Glutamatergic neuron (in vitro differentiated cells): ENCODE data around the gene SPO11. TPM values are rescaled to one million over a fixed set of nuclear protein-coding genes. Genes with fewer than 3 reads are reported as not detected.

Experiments used
- DNase-seq: peaks from one replicate; pipeline ENCODE4 v3.0.0; 2022
- H3K27ac Mint-ChIP-seq: one replicate; pipeline ENCODE4 v1.8.0; 2020; ENCODE audit warnings: mild to moderate bottlenecking, mixed read lengths, inconsistent platforms; ENCODE audit not compliant: unreplicated experiment
- H3K27me3 Mint-ChIP-seq: one replicate; pipeline ENCODE4 v1.8.0; 2020; ENCODE audit warnings: mild to moderate bottlenecking, moderate library complexity, mixed read lengths, inconsistent platforms; ENCODE audit not compliant: unreplicated experiment
- H3K36me3 Mint-ChIP-seq: one replicate; pipeline ENCODE4 v1.8.0; 2020; ENCODE audit warnings: mild to moderate bottlenecking, mixed read lengths, inconsistent platforms; ENCODE audit not compliant: unreplicated experiment
- H3K4me1 Mint-ChIP-seq: one replicate; pipeline ENCODE4 v1.8.0; 2020; ENCODE audit warnings: mild to moderate bottlenecking, low read depth, mixed read lengths, inconsistent platforms; ENCODE audit not compliant: unreplicated experiment
- H3K4me3 Mint-ChIP-seq: one replicate; pipeline ENCODE4 v1.8.0; 2020; ENCODE audit warnings: mild to moderate bottlenecking, mixed read lengths, inconsistent platforms; ENCODE audit not compliant: unreplicated experiment
- H3K9me3 Mint-ChIP-seq: one replicate; pipeline ENCODE4 v1.8.0; 2020; ENCODE audit warnings: mild to moderate bottlenecking, moderate library complexity, mixed read lengths, inconsistent platforms; ENCODE audit not compliant: unreplicated experiment
- long read RNA-seq: library from polyadenylated mRNA; unstranded; transcript quantifications from one replicate; pipeline ENCODE4 v2.0.0, GENCODE V29; 2020; ENCODE audit not compliant: unreplicated experiment
- total RNA-seq: library from RNA; stranded (reverse); fragmentation: NEBNext Ultra II Directional; extraction: Animal tissue kit (Norgen Biotek cat#: 25700); gene quantifications from one replicate; pipeline ENCODE4 v1.2.1, GENCODE V29; 2021; ENCODE audit not compliant: unreplicated experiment
- TF ChIP-seq, protein P1 (sequence below): fragments of 200-600 bp; sonication (generic); IDR thresholded peaks from one replicate; pipeline ENCODE4 v1.5.0; 2021; ENCODE audit not compliant: partially characterized antibody, unreplicated experiment

Gene SPO11, protein sequence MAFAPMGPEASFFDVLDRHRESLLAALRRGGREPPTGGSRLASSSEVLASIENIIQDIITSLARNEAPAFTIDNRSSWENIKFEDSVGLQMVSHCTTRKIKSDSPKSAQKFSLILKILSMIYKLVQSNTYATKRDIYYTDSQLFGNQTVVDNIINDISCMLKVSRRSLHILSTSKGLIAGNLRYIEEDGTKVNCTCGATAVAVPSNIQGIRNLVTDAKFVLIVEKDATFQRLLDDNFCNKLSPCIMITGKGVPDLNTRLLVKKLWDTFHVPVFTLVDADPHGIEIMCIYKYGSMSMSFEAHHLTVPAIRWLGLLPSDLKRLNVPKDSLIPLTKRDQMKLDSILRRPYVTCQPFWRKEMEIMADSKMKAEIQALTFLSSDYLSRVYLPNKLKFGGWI
- not detected for total RNA-seq
- long read RNA-seq = 0 reads

DNA sequence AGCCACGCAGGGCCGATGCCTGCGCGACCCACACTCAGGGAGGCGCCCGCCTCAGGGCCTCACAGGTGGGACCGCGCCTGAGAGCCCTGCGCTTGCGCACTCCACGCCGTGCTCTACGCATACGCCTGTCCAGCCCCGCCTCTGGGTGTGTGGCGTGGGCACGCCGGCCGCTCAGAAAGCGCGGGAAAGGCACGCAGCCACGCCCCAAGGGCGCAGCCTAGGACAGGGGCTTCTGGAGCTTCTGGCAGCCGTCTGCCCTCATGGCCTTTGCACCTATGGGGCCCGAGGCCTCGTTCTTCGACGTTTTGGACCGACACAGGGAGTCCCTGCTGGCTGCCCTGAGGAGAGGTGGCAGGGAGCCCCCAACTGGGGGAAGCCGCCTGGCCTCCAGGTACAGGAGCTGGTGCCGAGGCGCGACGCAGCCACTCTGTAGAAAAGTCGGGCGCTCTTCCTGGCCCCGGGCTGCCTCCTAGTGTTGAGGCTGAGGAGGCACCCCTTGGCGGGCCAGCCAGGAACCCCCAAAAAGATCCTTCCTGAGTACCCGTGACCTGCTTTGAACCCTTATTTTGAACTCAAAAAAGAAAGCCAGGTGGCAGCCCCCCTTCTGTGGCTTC is at the start of gene SPO11:
Gene SPO11, plus strand, starts transcription at position 196 of the 614 bp plus-strand sequence. Its CDS starts 65 bp downstream, at position 261.
- Mint-ChIP-seq H3K27me3 (no peaks in the 10 kb centered on the region), H3K36me3 (no peaks in the 10 kb centered on the region), H3K9me3 (no peaks in the 10 kb centered on the region), H3K27ac (no peak within 1 kb of the TSS), H3K4me1 (peaks cover 7% of the 10 kb centered on the region), H3K4me3 (no peak within 1 kb of the TSS)
- DNase-seq = no peak
- TF ChIP-seq, protein P1, sequence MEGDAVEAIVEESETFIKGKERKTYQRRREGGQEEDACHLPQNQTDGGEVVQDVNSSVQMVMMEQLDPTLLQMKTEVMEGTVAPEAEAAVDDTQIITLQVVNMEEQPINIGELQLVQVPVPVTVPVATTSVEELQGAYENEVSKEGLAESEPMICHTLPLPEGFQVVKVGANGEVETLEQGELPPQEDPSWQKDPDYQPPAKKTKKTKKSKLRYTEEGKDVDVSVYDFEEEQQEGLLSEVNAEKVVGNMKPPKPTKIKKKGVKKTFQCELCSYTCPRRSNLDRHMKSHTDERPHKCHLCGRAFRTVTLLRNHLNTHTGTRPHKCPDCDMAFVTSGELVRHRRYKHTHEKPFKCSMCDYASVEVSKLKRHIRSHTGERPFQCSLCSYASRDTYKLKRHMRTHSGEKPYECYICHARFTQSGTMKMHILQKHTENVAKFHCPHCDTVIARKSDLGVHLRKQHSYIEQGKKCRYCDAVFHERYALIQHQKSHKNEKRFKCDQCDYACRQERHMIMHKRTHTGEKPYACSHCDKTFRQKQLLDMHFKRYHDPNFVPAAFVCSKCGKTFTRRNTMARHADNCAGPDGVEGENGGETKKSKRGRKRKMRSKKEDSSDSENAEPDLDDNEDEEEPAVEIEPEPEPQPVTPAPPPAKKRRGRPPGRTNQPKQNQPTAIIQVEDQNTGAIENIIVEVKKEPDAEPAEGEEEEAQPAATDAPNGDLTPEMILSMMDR = no peak

DNA sequence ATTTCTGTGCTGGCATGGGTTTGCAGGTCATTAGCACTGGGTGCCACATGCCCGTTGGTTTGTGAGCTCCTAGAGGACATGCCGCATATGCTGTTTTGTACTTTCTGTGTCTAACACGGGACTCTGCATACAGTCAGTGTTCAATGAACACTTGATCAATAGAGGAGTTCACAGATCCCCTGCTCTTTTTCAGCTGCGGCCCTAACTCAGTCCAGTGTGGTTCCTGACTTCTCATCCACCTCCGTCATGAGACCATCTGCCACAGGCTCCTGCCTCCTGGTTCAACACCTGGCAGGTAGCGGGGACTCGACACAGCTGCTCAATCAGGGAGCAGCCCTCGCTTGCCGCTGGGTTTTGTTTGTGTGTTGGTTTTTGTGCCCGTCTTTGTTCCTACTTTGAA is 49.4 kb upstream of the SPO11 start:
- Mint-ChIP-seq H3K9me3 (peaks cover 9% of the 10 kb centered on the region), H3K4me3 (peak overlapping the region; percentile 7), H3K4me1 (peaks cover 27% of the 10 kb centered on the region), H3K27me3 (peaks cover 8% of the 10 kb centered on the region), H3K27ac (peak overlapping the region; percentile 78), H3K36me3 (no peaks in the 10 kb centered on the region)
- peak; percentile 55 for DNase-seq
- TF ChIP-seq, protein P1 = no peak

- peaks cover 7% of the 10 kb centered on the region for H3K9me3 Mint-ChIP-seq
- no peak overlapping the region for H3K27ac Mint-ChIP-seq
- TF ChIP-seq, protein P1 = no peak
- peaks cover 5% of the 10 kb centered on the region for H3K27me3 Mint-ChIP-seq
- no peak for DNase-seq
- peaks cover 27% of the 10 kb centered on the region for H3K4me1 Mint-ChIP-seq
- H3K4me3 Mint-ChIP-seq = no peak overlapping the region
- H3K36me3 Mint-ChIP-seq = no peaks in the 10 kb centered on the region
These were observed 47.7 kb upstream of the SPO11 start for GRCh38 chr20:57281900-57282299.

DNA sequence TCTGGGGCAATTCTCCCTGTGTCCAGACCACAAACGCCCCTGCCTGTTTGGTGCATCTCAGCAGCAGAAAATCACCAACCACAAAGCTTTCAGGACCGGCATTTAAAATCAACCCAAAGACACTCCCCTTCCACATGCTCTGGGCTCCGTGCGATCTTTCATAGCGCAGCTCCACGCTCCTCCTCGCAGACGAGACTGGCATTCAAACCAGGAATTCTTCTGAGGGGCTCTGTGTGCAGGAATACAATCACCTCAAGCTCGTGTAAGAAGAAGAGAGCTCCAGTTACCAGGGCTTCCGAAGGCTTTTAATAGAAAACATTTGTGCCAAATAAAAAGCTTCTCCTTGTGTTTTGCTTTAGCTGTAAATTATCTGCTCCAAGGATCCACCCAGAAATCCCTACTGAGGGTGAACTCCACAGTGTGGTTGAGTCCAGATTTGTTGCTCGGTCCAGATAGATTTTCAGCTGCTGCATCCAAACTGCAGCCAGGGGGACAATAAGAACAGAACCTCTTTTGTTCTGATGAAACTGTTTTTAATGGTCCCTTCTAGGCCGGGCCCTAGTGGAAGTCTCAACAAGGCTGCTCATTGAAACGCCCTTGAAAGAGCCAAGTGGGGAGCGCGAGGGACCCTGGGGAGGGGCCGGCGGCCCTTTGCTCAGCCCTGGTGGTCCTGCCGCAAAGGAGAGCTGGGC is 46.8 kb upstream of the SPO11 start:
- Mint-ChIP-seq H3K4me3 (peak overlapping the region; percentile 22), H3K9me3 (peaks cover 7% of the 10 kb centered on the region), H3K27ac (peak overlapping the region; percentile 9), H3K27me3 (peaks cover 5% of the 10 kb centered on the region), H3K36me3 (no peaks in the 10 kb centered on the region), H3K4me1 (peaks cover 27% of the 10 kb centered on the region)
- no peak for DNase-seq
- TF ChIP-seq, protein P1 = no peak
